ENCODE data around the gene UGDH.
"Not testable (repeated sequence)": the region's sequence is repeated elsewhere in the genome, so short reads cannot be mapped to it uniquely, and the experiment has no call there.

UGDH gene

GRCh38 chr4:39495446-39496213 is 31.6 kb downstream of the UGDH start:
- FAIRE-seq: no peak
- DNase-seq (ENCODE audit: low spot score): no peak

GRCh38 chr4:39494354-39494753 is 32.9 kb downstream of the UGDH start:
- no peak for FAIRE-seq

GRCh38 chr4:39490322-39490721 is 36.9 kb downstream of the UGDH start:
- FAIRE-seq: no peak

More at GRCh38 chr4:39494354-39494753, 32.9 kb downstream of the UGDH start:
- no peak for DNase-seq (ENCODE audit: low spot score)

GRCh38 chr4:39486221-39486804 is 40.9 kb downstream of the UGDH start:
- FAIRE-seq (no peak), DNase-seq (ENCODE audit: low spot score) (no peak)

More at GRCh38 chr4:39490322-39490721, 36.9 kb downstream of the UGDH start:
- DNase-seq (ENCODE audit: low spot score): no peak

- FAIRE-seq: no peak
- no peak for DNase-seq (ENCODE audit: low spot score)
Observed at GRCh38 chr4:39484582-39485272, 42.5 kb downstream of the UGDH start.

- FAIRE-seq (no peak), DNase-seq (ENCODE audit: low spot score) (no peak)
Observed at GRCh38 chr4:39480902-39481695, 46.1 kb downstream of the UGDH start.

- FAIRE-seq: no peak
- no peak for DNase-seq (ENCODE audit: low spot score)
Observed at GRCh38 chr4:39480251-39480650, 47.0 kb downstream of the UGDH start.

GRCh38 chr4:39476187-39476895 is 50.9 kb downstream of the UGDH start:
- DNase-seq (ENCODE audit: low spot score) (no peak), FAIRE-seq (no peak)

- DNase-seq (ENCODE audit: low spot score): no peak
- no peak for FAIRE-seq
Observed at GRCh38 chr4:39472396-39472795, 54.8 kb downstream of the UGDH start.

GRCh38 chr4:39470402-39470801 is 56.8 kb downstream of the UGDH start:
- no peak for FAIRE-seq
- DNase-seq (ENCODE audit: low spot score): no peak

- DNase-seq (ENCODE audit: low spot score) (peak; percentile 83), FAIRE-seq (peak; percentile 96)
Observed at GRCh38 chr4:39469429-39470077, 57.7 kb downstream of the UGDH start.

- FAIRE-seq (no peak), DNase-seq (ENCODE audit: low spot score) (no peak)
Observed at GRCh38 chr4:39467464-39467863, 59.8 kb downstream of the UGDH start.

GRCh38 chr4:39466747-39467146 is 60.5 kb downstream of the UGDH start:
- DNase-seq (ENCODE audit: low spot score) (peak; percentile 88), FAIRE-seq (peak; percentile 99)

GRCh38 chr4:39464886-39465501 is 62.2 kb downstream of the UGDH start:
- peak; percentile 52 for FAIRE-seq
- DNase-seq (ENCODE audit: low spot score): peak; percentile 59

- peak; percentile 97 for DNase-seq (ENCODE audit: low spot score)
- FAIRE-seq: peak; percentile 87
Observed at GRCh38 chr4:39458505-39459300, 68.5 kb downstream of the UGDH start, which contains the start of the genes LIAS and RPL9. TSS of gene LIAS (plus strand) at chr4:39459056. CDS start at chr4:39459118, 62 bp downstream. TSS of gene RPL9 (minus strand) at chr4:39458922. CDS start at chr4:39458439, 483 bp downstream.

GRCh38 chr4:39458161-39458504 is 69.1 kb downstream of the UGDH start:
- DNase-seq (ENCODE audit: low spot score); FAIRE-seq: not testable (repeated sequence)

GRCh38 chr4:39456946-39457763 is 70.1 kb downstream of the UGDH start:
- no peak for FAIRE-seq
- no peak for DNase-seq (ENCODE audit: low spot score)

- FAIRE-seq: no peak
- DNase-seq (ENCODE audit: low spot score): no peak
Observed at GRCh38 chr4:39455486-39455885, 71.8 kb downstream of the UGDH start.

Measured in RCC 7860 (cell line).